HG02943 (cell line): ENCODE data around the gene ZNF474.

Source experiments
- ATAC-seq: cut with Tn5 transposase; IDR thresholded peaks from one replicate; pipeline ENCODE4 v1.9.1; 2021; ENCODE audit warnings: mild to moderate bottlenecking, low read depth, moderate library complexity; ENCODE audit not compliant: unreplicated experiment

The ZNF474 gene

DNA sequence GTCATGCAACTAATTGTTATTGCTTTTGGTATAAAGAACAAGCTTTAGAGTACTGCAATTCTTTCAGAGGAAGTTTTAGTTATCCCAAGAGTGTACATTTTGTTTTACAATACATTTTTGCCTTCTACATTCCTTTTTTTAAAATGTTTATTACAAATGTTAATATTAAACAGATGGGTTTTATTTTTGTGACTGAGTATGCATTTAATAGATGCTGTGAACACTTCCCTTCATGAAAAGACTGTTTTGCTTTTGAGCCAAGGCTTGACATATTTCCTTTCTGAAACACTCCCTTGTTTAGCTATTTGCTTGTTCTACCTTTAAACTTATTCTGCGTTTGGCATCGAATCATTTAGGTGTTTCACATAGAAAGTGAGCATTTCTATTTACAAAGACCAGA lies 14.8 kb upstream of the ZNF474 start:
- no peak for ATAC-seq

DNA sequence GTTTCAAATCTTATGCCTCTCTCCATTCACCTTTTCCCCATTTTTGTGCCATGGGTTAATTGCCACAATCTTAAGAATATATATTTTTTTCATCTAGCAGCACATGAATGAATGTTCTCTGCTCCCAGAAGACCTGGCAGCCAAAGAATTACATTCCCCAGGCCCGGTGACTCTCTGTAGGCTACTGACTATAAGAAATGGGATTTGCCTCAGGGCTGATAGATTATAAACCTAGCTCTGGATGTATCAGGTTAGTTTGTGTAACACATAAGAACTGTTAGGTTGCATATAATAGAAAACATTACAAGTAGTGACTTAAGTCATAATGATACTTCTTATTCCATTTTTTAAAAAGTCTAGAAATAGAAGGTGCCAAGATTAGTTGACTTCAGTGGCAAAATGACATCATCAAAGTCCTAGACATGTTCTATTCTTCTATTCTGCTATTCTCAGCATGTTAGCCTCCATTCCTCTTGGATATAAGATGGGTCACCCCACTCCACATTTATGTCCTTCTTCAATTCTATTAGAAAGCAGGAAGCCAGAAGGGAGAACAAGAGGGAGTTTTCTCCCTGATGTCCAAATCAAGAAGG lies 10.9 kb upstream of the ZNF474 start:
- ATAC-seq: no peak

DNA sequence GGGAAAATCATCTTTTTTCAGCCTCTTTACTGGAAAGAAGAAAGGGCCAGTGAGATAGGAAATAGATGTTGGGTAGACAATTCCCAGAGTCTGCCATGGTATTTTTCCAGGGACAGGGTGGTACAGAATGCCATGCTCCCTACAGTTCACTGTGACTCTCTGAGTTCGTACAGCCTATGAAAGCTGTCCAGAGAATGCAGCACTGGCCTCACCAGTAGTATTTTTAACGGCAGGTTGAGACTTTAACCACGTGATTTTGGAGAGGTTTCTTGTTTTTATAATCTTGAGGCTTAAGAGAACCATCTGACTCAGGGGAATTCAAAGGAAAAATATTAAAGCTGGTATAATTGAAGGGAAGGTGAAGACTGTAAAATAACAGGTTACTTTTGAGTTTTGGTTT lies 10.1 kb upstream of the ZNF474 start:
- no peak for ATAC-seq

DNA sequence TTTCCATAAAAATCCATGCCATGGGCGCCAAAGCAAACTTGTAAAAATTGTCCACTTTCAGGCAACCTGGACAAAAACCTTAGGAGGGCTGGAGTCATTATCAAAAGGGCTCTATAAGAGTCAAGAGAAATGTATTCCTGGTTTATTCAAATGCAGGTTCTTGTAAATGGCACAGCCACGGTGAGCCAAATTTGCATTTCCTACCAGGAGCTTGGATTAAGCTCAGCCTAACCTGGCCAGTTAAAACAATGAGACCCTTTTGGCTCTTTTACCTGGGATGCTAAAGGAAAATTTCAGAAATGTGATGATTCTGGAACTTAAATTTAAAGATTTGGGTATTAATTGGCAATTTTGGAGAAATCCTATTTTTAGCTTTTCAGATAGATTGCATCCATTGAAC lies 8.9 kb upstream of the ZNF474 start:
- no peak for ATAC-seq

DNA sequence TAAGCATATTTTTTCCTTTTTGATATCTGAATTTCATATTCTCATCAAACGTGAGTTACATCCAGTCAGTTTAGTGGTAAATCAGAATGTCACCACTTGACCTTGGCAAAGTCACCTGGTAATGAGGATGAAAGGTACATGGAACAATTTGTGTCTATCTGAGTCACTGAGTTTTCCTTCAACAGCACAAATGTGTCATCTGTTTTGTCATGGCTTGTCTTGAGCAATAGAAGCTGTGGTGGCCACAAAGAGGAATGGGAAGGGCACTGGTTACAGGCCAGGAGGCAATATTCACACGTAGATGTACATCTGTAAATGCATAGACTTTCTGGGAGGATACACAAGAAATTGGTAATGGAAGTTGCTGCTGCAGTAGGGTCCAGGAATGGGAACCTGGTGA lies 8.4 kb upstream of the ZNF474 start:
- ATAC-seq: no peak

DNA sequence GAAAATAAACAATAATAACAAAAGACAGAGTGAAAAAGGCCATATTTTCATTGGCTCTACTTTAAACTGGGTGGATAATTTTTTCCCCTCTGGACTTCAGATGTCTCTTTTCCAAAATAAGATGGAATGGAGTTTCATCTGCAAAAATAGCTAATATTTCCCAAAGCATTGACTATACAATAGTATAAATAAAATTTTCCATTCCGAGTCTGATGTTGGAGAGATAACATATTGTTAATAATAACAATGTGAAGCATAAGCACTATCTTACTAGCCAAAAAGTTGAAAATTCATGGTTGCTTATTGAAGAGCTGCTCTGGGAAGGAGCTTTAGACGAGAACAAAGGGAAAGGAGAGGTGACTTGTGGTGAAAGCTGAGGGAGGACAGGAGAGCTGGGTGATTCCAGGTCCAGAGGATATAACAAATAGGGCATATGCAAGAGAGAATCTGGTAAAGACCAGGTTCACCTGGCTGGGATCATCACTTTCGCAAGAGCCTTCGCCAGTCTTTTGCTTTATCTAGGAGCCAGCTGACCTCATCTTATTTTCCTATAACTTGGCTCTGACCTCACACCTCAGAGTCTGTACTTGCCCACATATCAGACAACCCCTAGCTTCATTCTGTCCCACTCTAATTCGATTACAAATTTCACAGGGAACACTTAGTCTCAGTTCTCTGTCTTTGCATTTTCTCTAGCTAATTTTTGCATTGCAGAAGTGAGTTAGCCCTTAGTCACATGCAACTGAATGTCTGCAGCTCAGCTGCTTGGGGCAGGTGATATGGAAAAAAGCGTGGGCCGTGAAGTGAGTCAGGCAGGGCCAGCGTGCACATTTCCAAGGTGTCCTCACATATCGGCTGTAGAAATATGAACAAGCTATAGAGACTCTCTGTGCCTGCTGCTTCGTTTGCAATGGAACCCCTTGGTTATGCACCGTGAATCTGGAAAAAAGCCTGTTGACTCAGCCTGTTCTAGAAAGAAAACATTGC lies 7.6 kb upstream of the ZNF474 start:
- no peak for ATAC-seq

DNA sequence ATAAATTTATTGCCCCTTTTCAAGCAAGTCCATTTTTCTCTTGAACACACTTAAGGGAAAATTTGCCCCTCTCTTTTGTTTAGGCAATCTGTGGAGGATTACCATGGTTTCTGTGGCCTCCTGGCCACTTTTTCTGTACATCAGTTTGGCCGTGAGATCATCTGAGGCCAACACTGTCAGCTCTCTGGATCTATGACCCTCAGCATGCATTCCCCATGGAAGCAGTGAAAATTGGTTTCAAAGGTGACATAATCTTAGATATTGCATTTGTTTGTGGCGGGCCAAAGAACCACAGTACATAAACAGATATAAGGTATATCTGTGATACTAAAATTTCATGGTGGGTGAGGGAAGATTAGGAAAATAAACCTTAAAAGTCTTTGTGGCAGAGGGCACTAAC lies 4.6 kb upstream of the ZNF474 start:
- no peak for ATAC-seq

DNA sequence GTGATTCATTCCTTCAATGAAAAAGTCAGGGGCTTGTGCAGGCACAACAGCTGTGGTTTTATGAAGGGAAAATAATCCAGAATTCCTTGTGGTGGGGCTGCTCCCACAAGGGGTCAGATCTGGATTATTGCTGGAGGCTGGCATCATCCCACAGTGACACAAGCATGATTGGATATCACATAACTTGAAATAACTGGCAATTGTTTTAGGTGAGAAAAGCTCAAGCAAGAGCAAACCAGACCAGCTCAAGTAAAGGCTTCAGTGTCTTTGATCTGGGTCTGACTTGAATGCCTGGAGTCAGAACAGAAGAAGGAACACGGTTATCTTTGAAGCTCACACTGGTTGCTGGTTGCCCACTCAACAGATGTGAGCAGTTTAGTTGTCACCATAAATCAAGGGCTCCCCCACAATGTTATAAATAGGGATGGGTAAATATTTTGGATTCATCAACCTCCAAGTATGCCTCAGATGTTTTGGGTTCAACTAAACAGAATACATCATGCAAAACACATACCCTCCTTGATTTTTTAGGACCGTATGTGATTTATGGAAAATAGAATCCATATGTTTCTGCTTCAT lies 3.1 kb upstream of the ZNF474 start:
- ATAC-seq: no peak

DNA sequence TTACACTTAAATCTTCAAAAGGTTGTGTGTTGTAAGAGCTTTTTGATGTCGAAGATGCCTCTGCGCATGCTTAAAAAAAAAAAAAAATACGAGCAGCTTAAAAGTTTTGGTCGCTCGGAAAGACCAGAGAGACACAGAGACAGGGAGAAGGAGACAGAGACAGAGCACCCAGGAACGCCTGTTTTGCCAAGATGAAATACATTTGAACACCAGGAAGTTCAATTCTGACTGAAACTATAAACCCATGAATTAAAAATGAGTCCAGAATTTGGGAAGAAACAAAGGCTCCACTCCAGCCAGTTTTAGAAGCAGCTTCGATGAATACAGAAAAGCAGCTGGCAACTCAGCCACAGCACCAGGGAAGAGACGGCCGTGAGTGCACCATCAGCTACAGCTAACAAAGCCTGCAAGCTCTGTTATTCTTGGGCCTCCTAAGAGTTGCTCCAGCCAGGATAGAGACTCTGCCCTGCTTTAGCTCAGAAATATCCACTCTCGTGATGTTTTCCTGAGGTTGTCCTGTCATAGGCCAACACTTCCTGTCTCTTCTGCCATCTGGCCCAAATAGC lies 2.5 kb upstream of the ZNF474 start:
- ATAC-seq: no peak

DNA sequence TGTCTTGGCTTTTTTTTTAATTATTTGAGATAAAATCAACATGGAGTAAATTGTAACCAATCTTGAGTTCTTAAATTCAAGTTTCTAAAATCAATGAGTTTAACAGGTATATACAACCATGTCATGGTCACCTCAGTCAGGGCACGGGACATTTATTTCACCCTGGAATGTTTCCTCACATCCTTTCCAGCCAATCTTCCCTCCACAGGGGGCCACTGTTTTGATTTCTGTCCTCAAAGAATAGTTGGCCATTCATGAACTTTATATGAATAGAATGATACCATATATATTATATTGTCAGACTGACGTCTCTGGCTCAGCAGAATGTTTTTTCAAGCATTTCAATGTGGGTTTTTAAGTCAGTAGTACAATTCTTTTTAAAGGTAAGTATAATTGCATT lies 806 bp downstream of the ZNF474 start:
- no peak for ATAC-seq

DNA sequence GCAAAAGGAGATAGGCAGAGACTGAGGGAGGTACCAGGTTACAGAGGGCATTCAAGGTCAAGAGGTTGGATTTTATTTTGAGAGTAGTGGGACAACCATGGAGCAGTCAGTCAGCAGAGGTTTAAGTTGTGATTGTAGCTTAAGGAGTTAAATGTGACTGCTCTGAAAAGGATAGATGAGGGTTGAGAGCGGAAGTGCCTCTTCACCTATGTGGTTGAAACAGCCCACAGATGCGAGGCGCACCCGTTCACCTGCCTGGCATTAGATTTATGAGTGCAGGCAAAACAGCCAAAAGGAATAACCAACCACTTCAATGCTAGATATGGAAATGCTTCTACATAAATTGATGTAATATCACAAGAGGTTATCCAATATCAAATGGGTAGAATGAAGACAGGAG lies 8.4 kb downstream of the ZNF474 start:
- no peak for ATAC-seq

DNA sequence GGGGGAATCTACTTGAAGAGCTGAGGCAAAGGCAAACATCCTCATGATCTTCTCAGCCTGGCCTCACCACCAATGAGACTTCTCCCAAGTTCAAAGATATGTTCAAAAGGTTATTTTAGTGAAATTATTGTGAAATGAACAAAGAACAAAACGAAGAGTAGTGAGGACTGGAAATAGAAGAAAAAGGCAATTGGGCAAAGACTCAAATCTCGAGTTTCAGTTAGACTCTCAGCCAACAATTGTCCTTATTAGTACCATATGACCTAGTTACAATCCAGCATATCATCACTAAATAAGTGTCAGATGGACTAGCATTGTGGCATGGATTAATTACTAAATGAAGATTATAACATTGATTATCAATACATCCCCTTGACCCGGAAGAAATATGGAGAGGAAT lies 9.0 kb downstream of the ZNF474 start:
- ATAC-seq: no peak

DNA sequence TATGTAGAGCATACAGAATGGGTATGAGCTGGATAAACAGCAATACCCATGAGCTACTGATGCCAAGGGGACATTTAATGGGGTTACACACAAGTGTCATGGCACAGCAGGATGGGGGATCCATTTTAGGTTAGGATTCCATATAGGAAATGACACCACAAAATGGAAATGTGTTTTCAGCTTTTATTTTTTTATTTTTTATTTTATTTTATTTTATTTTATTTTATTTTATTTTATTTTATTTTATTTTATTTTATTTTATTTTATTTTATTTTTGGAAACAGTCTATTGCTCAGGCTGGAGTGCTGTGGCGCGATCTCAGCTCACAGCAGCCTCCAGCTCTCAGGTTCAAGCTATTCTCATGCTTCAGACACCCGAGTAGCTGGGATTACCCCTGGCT lies 11.6 kb downstream of the ZNF474 start:
- no peak for ATAC-seq

DNA sequence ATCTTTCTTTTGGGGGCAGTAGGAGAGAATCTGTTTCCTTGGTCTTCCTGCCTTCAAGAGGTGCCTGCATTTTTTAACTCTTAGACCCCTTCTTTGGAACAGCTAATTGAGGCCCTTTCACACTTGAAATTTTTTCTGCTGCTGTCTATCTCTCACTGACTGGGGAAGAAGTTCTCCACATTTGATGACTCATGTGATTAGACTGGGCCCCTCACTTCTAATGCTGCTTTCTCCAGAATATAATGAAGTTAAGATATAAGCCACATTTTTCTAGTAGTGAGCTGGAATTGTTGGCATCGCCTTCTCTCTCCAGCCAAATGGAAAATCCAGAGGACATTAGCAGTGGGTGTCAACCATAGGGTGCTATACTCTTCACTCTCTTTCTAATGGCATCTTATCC lies 12.4 kb downstream of the ZNF474 start:
- ATAC-seq: no peak

DNA sequence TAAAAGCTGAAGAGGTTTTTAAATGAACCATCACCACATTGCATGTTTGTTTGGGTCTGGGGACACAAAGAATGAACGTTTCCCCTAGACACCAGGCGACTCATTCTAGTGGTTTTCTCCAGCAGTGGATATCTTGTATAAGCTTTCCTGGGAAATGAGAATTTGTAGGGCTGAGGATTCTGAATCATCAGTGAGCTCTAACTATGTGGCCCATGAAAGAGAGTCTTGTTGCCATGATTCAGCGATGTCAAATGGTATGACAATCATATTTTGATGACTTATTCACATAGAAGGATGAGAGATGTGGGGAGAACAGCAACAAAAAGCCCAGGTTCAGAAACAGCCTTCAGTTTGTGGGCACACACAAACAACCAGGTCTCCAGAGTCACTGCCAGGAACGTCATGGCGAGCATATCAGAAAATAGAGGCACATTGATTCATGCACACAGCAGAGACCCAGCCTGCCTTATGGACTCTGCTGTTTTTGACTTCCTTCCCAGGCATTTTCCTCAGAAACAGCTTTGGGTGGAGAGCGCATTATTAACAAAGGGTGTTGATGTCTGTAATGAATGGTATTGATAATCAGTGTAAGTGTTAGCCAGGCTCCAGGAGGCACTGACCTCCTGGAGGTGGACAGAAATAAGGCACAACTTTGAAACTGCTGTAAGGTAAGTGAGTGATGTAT lies 13.3 kb downstream of the ZNF474 start:
- no peak for ATAC-seq

DNA sequence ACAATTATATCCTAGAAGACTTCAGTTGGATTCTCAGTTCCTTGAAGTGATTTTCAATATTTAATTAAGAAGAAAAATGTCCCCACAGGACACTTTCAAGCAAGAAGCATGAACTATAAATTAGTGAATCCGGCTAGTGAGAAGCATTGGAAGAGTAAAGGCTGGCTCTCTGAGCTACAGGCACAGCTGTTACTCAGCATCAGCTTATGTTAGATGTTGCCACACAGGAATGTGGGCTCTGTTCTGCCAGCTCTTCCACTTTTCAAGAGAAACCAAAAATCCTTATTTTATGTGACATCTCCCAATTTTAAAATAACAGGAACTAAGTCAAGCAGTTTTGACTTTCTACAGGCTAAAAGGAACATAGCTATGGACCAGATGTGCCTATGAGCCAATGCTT lies 14.9 kb downstream of the ZNF474 start:
- no peak for ATAC-seq

DNA sequence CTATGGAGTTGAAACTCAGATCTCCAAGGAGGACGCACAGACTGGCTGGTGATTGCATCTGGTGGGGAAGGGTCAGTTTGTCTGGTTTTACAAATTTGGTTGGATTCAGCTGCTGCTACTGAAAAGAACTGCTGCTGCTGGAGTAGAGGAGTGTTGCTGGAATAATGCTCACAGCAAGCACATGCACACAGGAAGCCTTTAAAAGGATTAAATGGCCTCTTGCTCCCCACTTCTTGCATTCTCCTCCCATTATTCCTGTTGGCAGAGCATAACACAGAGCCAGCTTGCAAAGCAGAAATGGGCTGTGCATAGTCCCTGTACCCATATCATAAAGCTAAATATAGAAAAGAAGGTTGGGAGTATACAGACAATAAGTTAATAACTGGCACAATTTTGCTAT lies 16.6 kb downstream of the ZNF474 start:
- no peak for ATAC-seq

DNA sequence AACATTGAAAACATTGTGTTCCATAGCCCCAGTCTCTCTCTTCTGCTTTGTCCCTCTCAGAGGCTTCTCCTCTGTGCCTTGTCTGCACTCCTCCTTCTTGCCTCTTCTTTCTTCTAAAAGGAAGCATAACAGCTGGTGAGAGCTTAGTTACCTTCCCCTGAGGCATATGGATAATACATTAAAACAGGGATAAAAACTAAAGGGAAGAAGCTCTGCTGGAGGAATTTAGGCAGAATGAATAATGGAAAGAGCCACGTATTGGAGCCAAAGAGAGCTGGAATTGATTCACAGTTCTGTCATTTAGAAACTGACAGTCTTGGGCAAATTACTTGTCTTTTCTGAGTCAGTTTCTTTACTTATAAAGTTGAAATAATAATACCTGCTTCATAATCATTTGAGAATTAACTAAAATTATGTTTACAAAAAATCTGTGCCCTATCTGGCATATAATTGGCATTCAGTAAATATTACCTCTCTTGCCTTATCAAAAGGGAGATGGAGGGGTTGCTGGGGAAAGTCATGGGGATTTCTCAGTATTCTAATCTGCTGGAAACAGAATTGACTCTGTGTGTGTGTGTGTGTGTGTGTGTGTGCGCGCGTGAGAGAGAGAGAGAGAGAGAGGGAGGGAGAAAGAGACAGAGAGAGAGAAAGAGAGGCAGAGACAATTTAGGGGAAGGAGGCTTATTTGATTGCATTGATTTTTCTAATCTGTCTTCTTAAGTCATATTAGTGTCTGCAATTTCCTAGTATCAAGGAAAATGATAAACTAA lies 20.2 kb downstream of the ZNF474 start:
- ATAC-seq: no peak

DNA sequence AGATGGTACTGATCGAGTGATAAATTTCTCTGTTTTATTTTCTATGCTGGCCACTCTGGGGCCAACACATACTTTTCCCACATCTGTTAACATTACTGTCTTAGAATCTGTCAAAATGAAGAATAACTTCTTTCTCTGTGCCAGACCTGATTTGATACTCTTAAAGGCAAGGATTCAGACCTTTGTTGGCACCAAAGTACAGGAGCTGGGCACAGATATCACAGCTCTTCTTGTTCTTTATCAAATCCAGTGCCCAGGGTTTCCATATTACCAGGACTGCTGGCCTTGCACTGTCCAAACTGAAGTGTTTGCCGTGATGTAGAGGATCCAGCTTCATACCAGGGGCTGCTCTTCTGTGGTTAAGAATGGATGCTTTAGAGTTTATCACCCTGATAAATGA lies 20.9 kb downstream of the ZNF474 start:
- ATAC-seq: no peak

DNA sequence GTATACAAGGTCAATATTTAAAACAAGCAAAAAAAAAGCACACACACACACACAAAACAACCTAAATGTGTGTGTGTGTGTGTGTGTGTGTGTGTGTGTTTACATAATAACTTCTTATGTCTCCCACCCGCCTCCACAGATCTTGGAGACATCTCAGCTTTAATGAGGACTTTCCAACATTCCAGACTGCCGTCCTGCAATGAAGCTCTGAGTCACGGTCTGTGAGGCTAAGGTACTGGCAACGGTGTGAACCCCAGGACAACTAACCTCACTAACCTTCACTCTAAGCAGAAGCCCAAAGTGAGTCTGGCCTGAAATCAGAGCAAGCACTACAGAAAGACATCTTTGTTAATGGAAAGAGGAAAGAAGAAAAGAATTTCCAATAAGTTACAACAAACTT lies 22.3 kb downstream of the ZNF474 start:
- ATAC-seq: no peak
